HepG2 (cell line): Measurements from ENCODE around the gene IVD. TPM values are rescaled to one million over a fixed set of nuclear protein-coding genes. Genes with fewer than 3 reads are reported as not detected.

ENCODE experiments used
- BORCS8-MEF2B ChIP-seq: sonication (generic); formaldehyde crosslinking; IDR thresholded peaks from 2 replicates; pipeline ENCODE4 v1.8.0; 2022; ENCODE audit warnings: mild to moderate bottlenecking, missing genetic modification reagents
- GMEB1 ChIP-seq: sonication (generic); formaldehyde crosslinking; IDR thresholded peaks from 2 replicates; pipeline ENCODE4 v1.5.1; 2020; ENCODE audit warnings: missing genetic modification reagents, mild to moderate bottlenecking, borderline replicate concordance
- MEIS1 ChIP-seq: sonication (generic); formaldehyde crosslinking; IDR thresholded peaks from 2 replicates; pipeline ENCODE4 v1.9.0; 2021; ENCODE audit warnings: mild to moderate bottlenecking, missing genetic modification reagents, moderate library complexity, borderline replicate concordance
- RAD21 ChIP-seq: fragments of 450-650 bp; formaldehyde crosslinking; IDR thresholded peaks from 2 replicates; pipeline ENCODE4 v1.5.0; 2020; ENCODE audit warnings: mild to moderate bottlenecking
- RBM22 ChIP-seq: fragments of 200-400 bp; formaldehyde crosslinking; optimal IDR thresholded peaks from 2 replicates; pipeline ENCODE3; 2017; ENCODE audit warnings: mild to moderate bottlenecking, low read length, moderate library complexity
- RFXANK ChIP-seq: IDR thresholded peaks from 2 replicates; pipeline ENCODE4 v1.6.1; 2016
- TGIF2 ChIP-seq: IDR thresholded peaks from 2 replicates; pipeline ENCODE4 v1.6.1; 2016; ENCODE audit warnings: control low read depth, missing compliant biosample characterization
- TIGD3 ChIP-seq: sonication (generic); formaldehyde crosslinking; IDR thresholded peaks from 2 replicates; pipeline ENCODE4 v1.5.1; 2020; ENCODE audit warnings: mild to moderate bottlenecking, missing genetic modification reagents, borderline replicate concordance
- ZFP37 ChIP-seq: sonication (generic); formaldehyde crosslinking; IDR thresholded peaks from 2 replicates; pipeline ENCODE4 v1.4.0; 2020; ENCODE audit warnings: missing genetic modification reagents, borderline replicate concordance
- ZFP41 ChIP-seq: sonication (generic); formaldehyde crosslinking; IDR thresholded peaks from 2 replicates; pipeline ENCODE4 v1.4.0; 2020; ENCODE audit warnings: mild to moderate bottlenecking, missing genetic modification reagents, borderline replicate concordance
- ZNF3 ChIP-seq: IDR thresholded peaks from 2 replicates; pipeline ENCODE4 v1.7.0; 2017; ENCODE audit warnings: inconsistent platforms
- ZNF337 ChIP-seq: sonication (generic); formaldehyde crosslinking; IDR thresholded peaks from 2 replicates; pipeline ENCODE4 v1.5.1; 2020; ENCODE audit warnings: missing genetic modification reagents, low read depth, mild to moderate bottlenecking, borderline replicate concordance
- ZNF546 ChIP-seq: sonication (generic); formaldehyde crosslinking; conservative IDR thresholded peaks from 2 replicates; pipeline ENCODE4 v1.8.1; 2023; ENCODE audit warnings: mild to moderate bottlenecking, missing genetic modification reagents
- ZNF552 ChIP-seq: sonication (generic); formaldehyde crosslinking; IDR thresholded peaks from 2 replicates; pipeline ENCODE4 v1.9.0; 2022; ENCODE audit warnings: missing genetic modification reagents, mild to moderate bottlenecking, borderline replicate concordance
- ZNF557 ChIP-seq: sonication (generic); formaldehyde crosslinking; IDR thresholded peaks from 2 replicates; pipeline ENCODE4 v1.4.0; 2020; ENCODE audit warnings: missing genetic modification reagents
- ZNF558 ChIP-seq: sonication (generic); formaldehyde crosslinking; IDR thresholded peaks from 2 replicates; pipeline ENCODE4 v1.9.0; 2022; ENCODE audit warnings: mild to moderate bottlenecking, missing genetic modification reagents, borderline replicate concordance
- ZNF670 ChIP-seq: sonication (generic); formaldehyde crosslinking; IDR thresholded peaks from 2 replicates; pipeline ENCODE4 v1.8.0; 2022; ENCODE audit warnings: mild to moderate bottlenecking, missing genetic modification reagents, borderline replicate concordance
- ZNF709 ChIP-seq: sonication (generic); formaldehyde crosslinking; IDR thresholded peaks from 2 replicates; pipeline ENCODE4 v1.5.0; 2020; ENCODE audit warnings: mild to moderate bottlenecking, missing genetic modification reagents
- ZNF724P ChIP-seq: sonication (generic); formaldehyde crosslinking; IDR thresholded peaks from 2 replicates; pipeline ENCODE4 v1.8.0; 2022; ENCODE audit warnings: missing genetic modification reagents, borderline replicate concordance
- ZNF776 ChIP-seq: sonication (generic); formaldehyde crosslinking; IDR thresholded peaks from 2 replicates; pipeline ENCODE4 v1.4.0; 2020; ENCODE audit warnings: mild to moderate bottlenecking, missing genetic modification reagents
- ZNF83 ChIP-seq: sonication (generic); formaldehyde crosslinking; IDR thresholded peaks from 2 replicates; pipeline ENCODE4 v1.4.0; 2020; ENCODE audit warnings: missing genetic modification reagents, mild to moderate bottlenecking, borderline replicate concordance
- polyA plus RNA-seq, 8 experiments: library from polyadenylated mRNA; depleted of rRNA in 3 of 8; stranded (reverse) in 7 of 8; unstranded in 1 of 8; fragments of >200 nt; fragmentation: Illumina TruSeq in 4 of 8; extraction: Trizol in 4 of 8; gene quantifications; 2 replicates each; pipeline versions ENCODE4 v1.2.1 to v1.2.3, GENCODE V29; 2011 to 2016; ENCODE audit warnings: low read depth in 4 of 8, missing spikeins in 1 of 8, mixed read lengths in 1 of 8; ENCODE audit not compliant: insufficient read depth in 1 of 8
- total RNA-seq, 5 experiments: library from RNA; depleted of rRNA; stranded (reverse); fragments of >200 nt; fragmentation: Illumina TruSeq; extraction: Trizol; gene quantifications; 2 replicates each; pipeline ENCODE4 v1.2.3, GENCODE V29; 2016; ENCODE audit warnings: low read depth in 1 of 5
- TF ChIP-seq, protein P1 (sequence below): sonication (generic); formaldehyde crosslinking; IDR thresholded peaks from 2 replicates; pipeline ENCODE4 v1.4.0; 2020; ENCODE audit warnings: missing genetic modification reagents
- TF ChIP-seq, protein P2 (sequence below): sonication (generic); formaldehyde crosslinking; IDR thresholded peaks from 2 replicates; pipeline ENCODE4 v1.9.0; 2021; ENCODE audit warnings: missing genetic modification reagents, borderline replicate concordance

Gene IVD
- total and polyA plus RNA-seq, 2 of the 13 experiments (the other 11 are each of a cell fraction or from before 2014, with no cell fraction given): 48.0 to 53.9 TPM

GRCh38 chr15:40367686-40368611 lies 37.6 kb upstream of the IVD start (continued):
- TF ChIP-seq RAD21 (CRISPR knock-in tag) (peak; percentile 94), ZFP41 (CRISPR knock-in tag) (peak; percentile 92; the same call in 1 of the 2 replicates), GMEB1 (CRISPR knock-in tag) (peak; percentile 59; the same call in 1 of the 2 replicates), TIGD3 (CRISPR knock-in tag) (peak; percentile 59; the same call in 1 of the 2 replicates), ZFP37 (peak; percentile 91), BORCS8-MEF2B (peak; percentile 97), ZNF83 (peak; percentile 84), ZNF724P (CRISPR knock-in tag) (peak; percentile 95; the same call in 1 of the 2 replicates), TGIF2 (CRISPR knock-in tag) (peak; percentile 87), ZNF3 (CRISPR knock-in tag) (peak; percentile 56; the same call in 1 of the 2 replicates), ZNF337 (no peak), MEIS1 (CRISPR knock-in tag) (peak; percentile 65; the same call in 1 of the 2 replicates), ZNF557 (CRISPR knock-in tag) (peak; percentile 95), ZNF558 (CRISPR knock-in tag) (peak; percentile 92; the same call in 1 of the 2 replicates), ZNF670 (CRISPR knock-in tag) (peak; percentile 77; the same call in 1 of the 2 replicates), ZNF546 (CRISPR knock-in tag) (peak; percentile 98), RBM22 (no peak), ZNF552 (peak; percentile 98), ZNF776 (CRISPR knock-in tag) (peak; percentile 99), ZNF709 (peak; percentile 81; the same call in 1 of the 2 replicates), RFXANK (0 out of 2 replicates have a peak, but pooled peaks have one; percentile 29)
- TF ChIP-seq, protein P1, sequence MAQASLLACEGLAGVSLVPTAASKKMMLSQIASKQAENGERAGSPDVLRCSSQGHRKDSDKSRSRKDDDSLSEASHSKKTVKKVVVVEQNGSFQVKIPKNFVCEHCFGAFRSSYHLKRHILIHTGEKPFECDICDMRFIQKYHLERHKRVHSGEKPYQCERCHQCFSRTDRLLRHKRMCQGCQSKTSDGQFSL: 0 out of 2 replicates have a peak, but pooled peaks have one; percentile 52
- TF ChIP-seq, protein P2, sequence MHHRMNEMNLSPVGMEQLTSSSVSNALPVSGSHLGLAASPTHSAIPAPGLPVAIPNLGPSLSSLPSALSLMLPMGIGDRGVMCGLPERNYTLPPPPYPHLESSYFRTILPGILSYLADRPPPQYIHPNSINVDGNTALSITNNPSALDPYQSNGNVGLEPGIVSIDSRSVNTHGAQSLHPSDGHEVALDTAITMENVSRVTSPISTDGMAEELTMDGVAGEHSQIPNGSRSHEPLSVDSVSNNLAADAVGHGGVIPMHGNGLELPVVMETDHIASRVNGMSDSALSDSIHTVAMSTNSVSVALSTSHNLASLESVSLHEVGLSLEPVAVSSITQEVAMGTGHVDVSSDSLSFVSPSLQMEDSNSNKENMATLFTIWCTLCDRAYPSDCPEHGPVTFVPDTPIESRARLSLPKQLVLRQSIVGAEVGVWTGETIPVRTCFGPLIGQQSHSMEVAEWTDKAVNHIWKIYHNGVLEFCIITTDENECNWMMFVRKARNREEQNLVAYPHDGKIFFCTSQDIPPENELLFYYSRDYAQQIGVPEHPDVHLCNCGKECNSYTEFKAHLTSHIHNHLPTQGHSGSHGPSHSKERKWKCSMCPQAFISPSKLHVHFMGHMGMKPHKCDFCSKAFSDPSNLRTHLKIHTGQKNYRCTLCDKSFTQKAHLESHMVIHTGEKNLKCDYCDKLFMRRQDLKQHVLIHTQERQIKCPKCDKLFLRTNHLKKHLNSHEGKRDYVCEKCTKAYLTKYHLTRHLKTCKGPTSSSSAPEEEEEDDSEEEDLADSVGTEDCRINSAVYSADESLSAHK (CRISPR knock-in tag): peak; percentile 86; the same call in 1 of the 2 replicates
